Measurements from ENCODE around the gene VKORC1. TPM values are rescaled to one million over a fixed set of nuclear protein-coding genes. Genes with fewer than 3 reads are reported as not detected.

VKORC1 gene
- 132 and 147 TPM in 2 replicates for total RNA-seq

GRCh38 chr16:31094424-31095120 is at the start of gene VKORC1:
TSS of gene VKORC1 (minus strand) at chr16:31094797. CDS start at chr16:31094729, 68 bp downstream.
- H3K4me1 ChIP-seq (ENCODE audit: insufficient read depth, low read length): peaks cover 31% of the 10 kb centered on the region
- peak within 1 kb of the TSS; percentile 74 for H3K27ac ChIP-seq (ENCODE audit: low read depth, low read length)
- peak within 1 kb of the TSS; percentile 80 for H2AFZ ChIP-seq (ENCODE audit: low read length)
- peak within 1 kb of the TSS; percentile 96 for H3K4me3 ChIP-seq (ENCODE audit: insufficient read depth, low read length)
- H3K4me2 ChIP-seq (ENCODE audit: insufficient read depth, low read length): peak within 1 kb of the TSS; percentile 93
- H4K20me1 ChIP-seq (ENCODE audit: insufficient read depth, low read length): peaks cover 6% of the 10 kb centered on the region
- no peaks in the 10 kb centered on the region for H3K27me3 ChIP-seq (ENCODE audit: insufficient read depth, low read length)
- TF ChIP-seq CTCF (IDR thresholded peaks at IDR 0.05; ENCODE audit: extremely low read depth, low read depth, low read length): no peak
- H3K36me3 ChIP-seq (ENCODE audit: insufficient read depth, low read length): peaks cover 18% of the 10 kb centered on the region
- H3K9me3 ChIP-seq (ENCODE audit: low read depth, low read length): no peaks in the 10 kb centered on the region
- peak; percentile 99 for DNase-seq (ENCODE audit: insufficient read length, low spot score, missing footprints)
- peaks cover 40% of the 10 kb centered on the region for H3K79me2 ChIP-seq (ENCODE audit: insufficient read depth, low read length)

GRCh38 chr16:31143694-31144148 is 49.1 kb upstream of the VKORC1 start:
- Histone ChIP-seq H3K27me3 (ENCODE audit: insufficient read depth, low read length) (peaks cover 25% of the 10 kb centered on the region), H3K9me3 (ENCODE audit: low read depth, low read length) (no peaks in the 10 kb centered on the region), H3K4me3 (ENCODE audit: insufficient read depth, low read length) (no peak overlapping the region), H3K4me1 (ENCODE audit: insufficient read depth, low read length) (peaks cover 15% of the 10 kb centered on the region), H2AFZ (ENCODE audit: low read length) (no peak overlapping the region), H4K20me1 (ENCODE audit: insufficient read depth, low read length) (no peaks in the 10 kb centered on the region), H3K36me3 (ENCODE audit: insufficient read depth, low read length) (no peaks in the 10 kb centered on the region), H3K4me2 (ENCODE audit: insufficient read depth, low read length) (no peak overlapping the region), H3K79me2 (ENCODE audit: insufficient read depth, low read length) (no peaks in the 10 kb centered on the region), H3K27ac (ENCODE audit: low read depth, low read length) (no peak overlapping the region)
- peak; percentile 58 for DNase-seq (ENCODE audit: insufficient read length, low spot score, missing footprints)
- no peak for TF ChIP-seq CTCF (IDR thresholded peaks at IDR 0.05; ENCODE audit: extremely low read depth, low read depth, low read length)

- Histone ChIP-seq H3K27me3 (ENCODE audit: insufficient read depth, low read length) (peaks cover 21% of the 10 kb centered on the region), H3K79me2 (ENCODE audit: insufficient read depth, low read length) (no peaks in the 10 kb centered on the region), H2AFZ (ENCODE audit: low read length) (peak overlapping the region; percentile 90), H3K27ac (ENCODE audit: low read depth, low read length) (no peak overlapping the region), H3K36me3 (ENCODE audit: insufficient read depth, low read length) (no peaks in the 10 kb centered on the region), H3K9me3 (ENCODE audit: low read depth, low read length) (no peaks in the 10 kb centered on the region), H3K4me2 (ENCODE audit: insufficient read depth, low read length) (peak overlapping the region; percentile 84), H3K4me1 (ENCODE audit: insufficient read depth, low read length) (peaks cover 19% of the 10 kb centered on the region), H4K20me1 (ENCODE audit: insufficient read depth, low read length) (no peaks in the 10 kb centered on the region), H3K4me3 (ENCODE audit: insufficient read depth, low read length) (peak overlapping the region; percentile 70)
- no peak for TF ChIP-seq CTCF (IDR thresholded peaks at IDR 0.05; ENCODE audit: extremely low read depth, low read depth, low read length)
- DNase-seq (ENCODE audit: insufficient read length, low spot score, missing footprints): peak; percentile 53
Observed at GRCh38 chr16:31143011-31143693, 48.6 kb upstream of the VKORC1 start.
